GM10266 (cell line): ENCODE measurements around the gene HK3.

Experiments
- DNase-seq: peaks from one replicate; pipeline ENCODE4 v3.0.0; 2012; ENCODE audit errors: extremely low spot score
- CTCF ChIP-seq: IDR thresholded peaks from 2 replicates; pipeline ENCODE4 v1.5.1; 2012; ENCODE audit warnings: mild to moderate bottlenecking, low read depth; ENCODE audit not compliant: control insufficient read depth, insufficient read depth; ENCODE audit errors: missing control alignments

The HK3 gene

GRCh38 chr5:176899296-176899891 lies at the start of gene HK3:
Gene HK3 (minus strand): TSS chr5:176899346. CDS start chr5:176896159, 3,187 bp downstream.
- DNase-seq: no peak
- no peak for TF ChIP-seq CTCF

GRCh38 chr5:176948458-176948857 lies 49.3 kb upstream of the HK3 start:
- TF ChIP-seq CTCF: no peak
- no peak for DNase-seq

GRCh38 chr5:176947847-176948246 lies 48.7 kb upstream of the HK3 start:
- DNase-seq: no peak
- TF ChIP-seq CTCF: no peak

GRCh38 chr5:176944268-176944667 lies 45.1 kb upstream of the HK3 start:
- DNase-seq: no peak
- no peak for TF ChIP-seq CTCF

- no peak for DNase-seq
- TF ChIP-seq CTCF: no peak
These were observed 44.7 kb upstream of the HK3 start for GRCh38 chr5:176943816-176944215.

- no peak for DNase-seq
- TF ChIP-seq CTCF: no peak
These were observed 42.8 kb upstream of the HK3 start for GRCh38 chr5:176941951-176942350.

GRCh38 chr5:176938472-176938871 lies 39.3 kb upstream of the HK3 start:
- DNase-seq: no peak
- no peak for TF ChIP-seq CTCF
